CMK (cell line): ENCODE data around the gene CPN2.

Experiments
- DNase-seq: peaks from one replicate; pipeline ENCODE4 v3.0.0-alpha.2; 2010; ENCODE audit warnings: low read depth

Gene CPN2

DNA sequence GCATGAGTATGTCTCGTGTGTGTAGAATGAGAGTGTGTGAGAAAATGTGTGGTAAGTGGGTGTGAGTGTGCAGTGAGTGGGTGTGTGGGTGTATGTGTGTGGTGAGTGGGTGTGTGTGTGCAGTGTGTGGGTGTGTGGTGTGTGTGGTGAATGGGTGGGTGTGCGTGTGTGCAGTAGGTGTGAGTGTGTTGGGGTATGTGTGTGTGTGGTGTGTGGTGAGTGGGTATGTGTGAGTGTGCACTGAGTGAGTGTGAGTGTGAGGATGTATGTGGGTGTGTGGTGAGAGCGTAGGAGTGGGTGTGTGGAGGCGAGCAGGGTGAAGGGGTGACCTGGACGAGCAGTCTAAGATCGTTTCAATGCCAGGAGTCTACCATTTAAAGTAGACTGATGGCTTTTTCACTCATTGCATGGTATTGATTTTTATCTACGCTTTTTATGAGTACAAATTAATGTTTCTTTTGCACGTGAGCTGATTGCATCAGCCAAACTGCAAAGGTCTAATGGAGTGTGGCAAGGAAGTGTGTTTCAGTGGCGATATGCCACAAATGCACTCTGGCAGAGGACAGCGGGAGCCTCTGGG lies 1.6 kb upstream of the CPN2 start:
- DNase-seq: no peak

DNA sequence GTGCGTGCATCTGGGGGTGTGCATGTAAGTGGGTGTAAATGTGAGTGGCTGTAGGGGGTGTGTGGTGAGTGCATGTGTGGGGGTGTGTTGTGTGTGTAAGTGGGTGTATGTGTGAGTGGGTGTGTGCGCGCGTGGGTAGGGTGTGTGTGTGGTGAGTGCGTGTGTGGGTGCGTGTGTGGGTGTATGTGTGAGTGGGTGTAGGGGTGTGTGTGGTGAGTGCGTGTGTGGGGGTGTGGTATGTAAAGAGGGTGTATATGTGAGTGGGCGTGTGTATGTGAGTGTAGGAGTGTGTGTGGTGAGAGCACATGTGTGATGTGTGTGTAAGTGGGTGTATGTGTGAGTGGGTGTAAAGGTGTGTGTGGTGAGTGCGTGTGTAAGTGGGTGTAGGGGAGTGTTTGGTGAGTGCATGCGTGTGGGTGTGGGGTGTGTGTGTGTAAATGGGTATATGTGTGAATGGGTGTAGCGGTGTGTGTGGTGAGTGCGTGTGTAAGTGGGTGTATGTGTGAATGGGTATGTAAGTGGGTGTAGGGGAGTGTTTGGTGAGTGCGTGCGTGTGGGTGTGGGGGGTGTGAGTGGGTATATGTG lies 916 bp upstream of the CPN2 start:
- no peak for DNase-seq

DNA sequence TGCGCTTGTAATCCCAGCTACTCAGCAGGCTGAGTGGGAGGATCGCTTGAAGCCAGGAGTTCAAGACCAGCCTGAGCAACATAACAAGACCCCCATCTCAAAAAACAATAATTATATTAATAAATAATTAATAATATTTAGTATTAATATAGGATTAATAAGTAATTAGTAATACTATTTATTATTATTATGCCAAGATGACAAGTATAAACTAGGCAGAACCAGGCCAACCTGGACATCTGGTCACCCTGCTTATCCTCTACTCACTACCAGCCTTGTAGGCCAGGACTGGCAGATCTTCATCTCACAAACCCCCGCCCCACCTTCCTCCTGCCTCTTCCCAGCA lies 429 bp downstream of the CPN2 start:
- DNase-seq: no peak

DNA sequence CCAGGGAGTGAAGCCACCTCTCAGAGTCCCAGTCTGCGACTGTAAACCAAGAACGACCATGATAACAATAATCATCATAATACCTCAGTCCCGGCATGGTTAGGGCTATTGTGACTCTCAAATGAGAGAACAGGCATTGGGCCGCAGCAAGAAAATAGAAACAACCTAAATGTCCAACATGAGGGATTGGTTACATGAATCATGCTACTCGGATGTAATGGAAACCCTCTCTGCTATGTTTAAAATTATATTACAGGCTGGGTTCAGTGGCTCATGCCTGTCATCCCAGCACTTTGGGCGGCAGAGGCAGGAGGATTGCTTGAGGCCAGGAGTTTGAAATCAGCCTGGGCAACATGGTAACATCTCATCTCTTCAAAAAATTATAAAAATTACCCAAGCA lies 2.8 kb downstream of the CPN2 start:
- no peak for DNase-seq

DNA sequence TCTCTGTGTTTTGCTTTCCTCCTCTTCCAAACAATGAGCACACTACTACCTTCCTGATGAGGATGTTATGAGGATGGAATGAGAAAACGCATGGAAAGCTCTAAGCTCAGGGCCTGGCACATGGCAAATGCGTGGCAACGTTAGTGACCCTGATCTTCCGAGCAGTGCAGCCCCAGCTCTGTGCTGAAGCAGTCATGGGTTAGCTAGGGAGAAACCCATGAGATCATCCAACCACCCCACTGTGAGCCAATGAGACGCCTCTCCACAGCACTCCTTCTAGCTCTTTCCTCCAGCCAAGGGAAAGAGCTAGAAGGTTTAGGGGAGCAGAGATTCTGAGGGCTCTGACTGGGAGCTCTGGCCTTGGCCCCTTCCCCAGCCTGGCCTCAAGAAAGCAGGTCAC lies 4.5 kb downstream of the CPN2 start:
- DNase-seq: no peak

DNA sequence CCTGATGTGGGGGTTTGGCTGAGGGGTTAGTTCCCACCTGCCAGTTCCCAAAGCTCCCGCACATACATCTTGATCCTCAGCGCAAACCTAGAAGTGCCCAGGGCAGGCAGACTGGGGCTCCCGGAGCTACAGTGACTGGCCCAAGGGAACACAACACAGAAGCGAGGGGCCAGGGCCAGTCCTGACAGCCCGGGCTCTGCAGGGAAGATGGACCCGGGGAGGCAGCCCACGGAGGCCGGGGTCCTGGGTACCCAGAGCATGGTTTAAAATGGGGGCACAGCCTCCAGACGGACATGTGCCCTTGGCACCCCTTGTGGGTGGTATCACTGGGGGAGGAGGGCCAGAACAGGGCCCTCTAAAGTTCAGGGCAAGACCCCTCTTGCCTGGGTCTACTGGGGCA lies 5.1 kb downstream of the CPN2 start:
- no peak for DNase-seq

DNA sequence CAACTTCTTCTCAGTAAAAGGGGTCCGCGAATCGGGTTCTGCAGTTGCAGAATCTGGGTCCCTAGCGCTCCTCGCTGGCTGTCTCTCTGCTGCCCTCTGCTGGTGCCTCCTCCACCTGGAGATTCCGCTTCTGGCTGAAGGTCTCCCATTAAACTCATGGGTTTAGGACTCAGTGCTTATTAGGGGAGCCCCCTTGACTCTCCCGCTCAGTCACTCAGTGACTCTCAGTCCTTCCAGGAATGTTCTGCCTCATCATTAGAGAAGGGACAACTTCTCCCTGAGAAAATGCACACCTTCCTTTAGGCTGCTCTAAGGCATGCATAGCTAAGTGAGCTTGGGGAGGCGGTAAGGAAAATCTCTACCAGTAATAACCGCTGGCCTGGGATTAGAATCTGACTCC lies 7.1 kb downstream of the CPN2 start:
- no peak for DNase-seq

DNA sequence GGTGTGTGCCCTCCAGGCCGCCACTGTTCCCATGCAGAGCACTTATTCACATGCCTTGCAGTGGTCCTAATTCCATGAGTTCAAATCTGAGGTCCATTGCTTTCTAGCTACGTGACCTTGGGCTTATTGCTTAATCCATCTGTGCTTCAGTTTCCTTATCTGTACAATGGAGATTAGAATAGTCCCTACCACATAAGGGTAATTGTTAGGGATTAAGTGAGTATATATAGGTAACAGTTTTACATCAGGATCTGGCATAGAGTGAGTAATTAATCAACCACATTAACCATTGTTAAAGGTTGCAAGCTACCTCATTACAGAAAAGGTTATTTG lies 7.6 kb downstream of the CPN2 start:
- no peak for DNase-seq

DNA sequence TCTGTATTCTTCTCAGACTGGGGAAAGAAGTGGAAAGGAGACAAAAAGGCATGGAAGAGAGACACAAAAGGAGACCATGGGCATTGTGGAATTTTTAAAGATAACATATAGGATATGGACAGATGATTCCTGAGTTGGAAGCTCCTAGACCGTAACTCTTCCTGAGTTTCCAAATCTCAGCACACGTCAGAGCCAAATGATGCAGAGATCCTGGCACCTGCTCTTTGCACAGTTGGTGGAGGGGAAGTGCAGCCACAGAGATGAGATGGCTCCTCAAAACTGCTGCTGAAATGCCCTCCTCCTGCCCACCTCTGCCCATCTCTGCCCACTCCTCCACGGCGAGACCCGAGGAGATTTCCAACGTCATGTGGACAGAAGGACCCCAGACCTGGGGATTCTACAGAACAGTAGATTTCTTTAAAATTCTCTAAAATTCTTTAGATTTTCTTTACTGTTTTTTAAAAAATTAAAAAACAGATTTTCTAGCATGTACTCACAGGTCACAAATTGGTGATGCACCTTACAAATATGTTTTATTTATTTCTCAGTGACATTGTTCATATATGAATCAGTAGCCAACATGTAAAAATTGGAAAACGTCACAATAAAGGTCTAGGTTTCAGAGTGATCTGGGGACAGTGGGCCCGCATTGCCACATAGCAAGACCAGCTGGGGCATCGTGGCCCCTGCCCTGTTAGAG lies 8.1 kb downstream of the CPN2 start:
- DNase-seq: no peak

DNA sequence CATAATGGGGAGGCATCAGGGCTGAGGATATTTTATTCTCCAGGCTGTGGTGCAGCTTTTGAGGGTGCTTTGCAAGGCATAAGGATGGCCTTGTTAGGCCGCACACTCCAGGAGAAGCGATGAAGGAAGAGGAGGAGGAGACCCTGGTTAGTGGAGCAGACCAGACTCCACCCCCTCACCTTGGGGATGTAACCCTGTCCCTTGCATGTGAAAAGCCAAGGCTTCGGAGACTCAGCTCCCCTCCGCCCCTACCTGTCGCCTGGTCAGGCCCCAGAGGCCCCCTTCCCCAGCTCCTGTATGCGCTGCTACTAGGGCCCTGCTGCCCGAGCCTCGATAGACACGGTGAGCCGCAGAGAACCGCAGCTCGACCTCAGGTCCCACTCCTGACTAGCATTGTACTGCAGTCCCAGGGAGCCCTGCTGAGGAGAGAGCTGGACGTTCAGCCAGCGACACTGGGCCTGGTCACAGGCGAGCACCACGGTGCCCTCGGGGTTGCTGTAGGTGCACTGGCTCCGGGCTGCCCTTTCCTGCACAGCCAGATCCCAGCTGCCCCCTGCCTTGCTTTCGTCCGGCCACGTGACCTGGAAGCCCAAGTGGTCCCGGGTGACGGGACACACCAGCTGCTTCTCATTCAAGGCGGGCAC lies 10.2 kb downstream of the CPN2 start:
- no peak for DNase-seq

DNA sequence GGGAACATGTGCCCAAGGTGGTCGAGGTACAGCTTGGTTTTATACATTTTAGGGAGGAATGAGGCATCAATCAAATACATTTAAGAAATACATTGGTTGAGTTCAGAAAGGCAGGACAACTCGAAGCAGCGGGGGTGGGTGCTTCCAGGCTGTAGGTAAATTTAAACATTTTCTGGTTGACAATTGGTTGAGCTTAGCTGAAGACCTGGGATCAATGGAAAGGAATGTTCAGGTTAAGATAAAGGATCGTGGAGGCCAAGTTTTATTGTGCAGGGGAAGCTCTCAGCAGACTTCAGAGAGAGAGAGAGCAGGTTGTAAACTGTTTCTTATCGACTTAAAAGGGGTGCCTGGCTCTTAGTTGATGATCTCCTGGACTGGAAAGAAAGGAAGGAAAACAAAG lies 11.3 kb downstream of the CPN2 start:
- DNase-seq: no peak

DNA sequence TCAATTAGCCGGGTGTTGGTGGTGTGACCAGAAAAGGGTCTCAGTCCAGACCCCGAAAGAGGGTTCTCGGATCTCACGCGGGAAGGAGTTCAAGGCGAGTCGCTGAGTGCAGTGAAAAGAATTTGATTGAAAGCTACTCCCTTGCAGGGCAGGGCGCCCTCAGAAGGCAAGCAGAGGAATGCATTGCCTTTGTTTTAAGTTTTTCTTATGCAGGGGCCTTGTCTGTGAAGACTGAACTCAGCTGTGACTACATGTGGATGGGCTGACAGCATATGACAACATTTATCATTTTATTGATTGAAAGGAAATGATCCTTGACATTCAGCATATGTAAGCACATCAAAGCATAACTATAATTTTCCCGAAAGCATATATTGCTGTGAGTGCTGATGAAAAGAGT lies 11.8 kb downstream of the CPN2 start:
- no peak for DNase-seq

DNA sequence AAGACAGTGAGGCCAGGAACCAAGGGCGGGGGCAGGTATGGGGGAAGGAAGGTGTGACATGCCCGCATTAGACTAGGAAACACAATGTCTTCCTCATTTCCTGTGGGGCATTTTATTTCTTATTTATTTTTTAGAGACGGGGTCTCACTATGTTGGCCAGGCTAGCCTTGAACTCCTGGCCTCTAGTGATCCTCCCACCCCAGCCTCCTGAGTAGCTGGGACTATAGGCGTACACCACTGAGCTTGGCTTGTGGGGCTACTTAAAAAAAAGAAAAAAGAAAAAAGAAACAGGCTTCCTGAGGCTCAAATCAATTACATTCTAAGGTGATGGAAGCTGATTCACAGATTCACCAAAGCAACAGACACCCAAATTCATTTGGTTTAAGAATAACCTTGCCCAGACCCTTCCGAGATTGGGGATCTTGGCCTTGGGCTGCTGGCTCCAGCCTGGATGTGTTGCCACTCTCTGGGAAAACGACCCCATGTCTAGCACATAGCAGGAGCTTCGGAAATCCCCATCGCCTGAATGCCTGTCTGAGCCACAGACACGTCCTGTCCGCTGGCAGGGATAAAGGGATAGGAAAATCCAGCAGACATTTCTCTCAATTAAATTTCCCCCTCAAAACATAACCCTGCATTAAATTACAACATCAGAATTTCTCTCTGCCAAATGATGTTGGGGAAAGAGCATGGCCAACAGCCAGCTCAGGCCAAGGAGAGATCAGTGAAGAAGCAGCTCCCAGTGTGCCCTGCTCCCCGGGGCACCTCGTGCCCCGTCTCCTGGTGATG lies 13.0 kb downstream of the CPN2 start:
- DNase-seq: no peak

DNA sequence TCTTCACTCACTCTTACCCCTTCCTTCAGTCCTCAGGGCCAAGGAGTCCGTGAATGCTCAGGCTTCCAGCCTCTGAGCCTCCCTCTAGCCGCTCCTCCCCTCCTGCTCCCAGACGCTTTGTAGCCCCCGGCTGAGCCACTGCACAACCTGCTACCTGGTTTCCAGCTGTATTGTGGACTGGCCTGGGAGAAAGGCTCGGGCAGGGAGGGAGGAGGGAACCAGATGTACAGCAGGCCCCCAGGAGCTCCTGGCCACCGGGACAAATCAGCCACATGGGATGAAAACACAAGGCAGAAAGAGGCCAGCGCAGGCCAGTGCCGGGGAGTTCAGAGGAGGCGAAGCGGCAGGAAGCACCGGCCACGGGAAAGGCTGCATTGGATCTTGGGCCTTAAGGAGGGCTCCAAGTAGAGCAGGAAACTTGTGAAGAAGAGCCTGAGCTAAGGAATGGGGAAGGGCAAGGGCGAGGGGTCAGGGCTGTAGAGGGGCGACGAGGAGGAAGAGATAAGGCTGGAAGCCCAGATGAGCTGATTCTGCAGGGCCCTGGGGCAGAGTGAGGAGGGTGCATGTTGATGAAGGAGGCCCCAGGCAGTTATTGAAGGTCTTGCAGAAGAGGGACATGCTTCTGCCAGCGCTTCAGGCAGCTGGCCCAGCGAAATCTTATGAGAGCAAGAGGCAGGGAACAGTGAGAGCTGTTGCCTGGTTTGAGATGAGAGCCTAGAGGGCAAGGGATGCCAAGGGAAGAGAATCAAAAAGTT lies 14.3 kb downstream of the CPN2 start:
- DNase-seq: no peak

DNA sequence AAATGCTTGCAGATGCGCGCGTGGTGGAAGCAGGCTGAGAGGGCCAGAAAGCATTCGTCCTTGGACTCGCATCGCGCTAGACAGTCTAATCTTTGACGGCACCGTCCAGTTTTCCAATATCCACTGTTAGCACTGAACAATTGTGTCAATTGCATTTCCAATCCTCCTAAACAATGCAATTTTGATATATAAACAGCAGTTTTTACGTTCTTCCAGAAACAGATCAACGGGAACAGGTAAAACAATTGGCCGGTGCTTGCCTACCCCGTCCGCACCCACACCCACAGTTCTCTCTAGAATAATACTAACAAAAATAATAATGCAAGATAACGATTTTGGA lies 17.2 kb downstream of the CPN2 start:
- no peak for DNase-seq

DNA sequence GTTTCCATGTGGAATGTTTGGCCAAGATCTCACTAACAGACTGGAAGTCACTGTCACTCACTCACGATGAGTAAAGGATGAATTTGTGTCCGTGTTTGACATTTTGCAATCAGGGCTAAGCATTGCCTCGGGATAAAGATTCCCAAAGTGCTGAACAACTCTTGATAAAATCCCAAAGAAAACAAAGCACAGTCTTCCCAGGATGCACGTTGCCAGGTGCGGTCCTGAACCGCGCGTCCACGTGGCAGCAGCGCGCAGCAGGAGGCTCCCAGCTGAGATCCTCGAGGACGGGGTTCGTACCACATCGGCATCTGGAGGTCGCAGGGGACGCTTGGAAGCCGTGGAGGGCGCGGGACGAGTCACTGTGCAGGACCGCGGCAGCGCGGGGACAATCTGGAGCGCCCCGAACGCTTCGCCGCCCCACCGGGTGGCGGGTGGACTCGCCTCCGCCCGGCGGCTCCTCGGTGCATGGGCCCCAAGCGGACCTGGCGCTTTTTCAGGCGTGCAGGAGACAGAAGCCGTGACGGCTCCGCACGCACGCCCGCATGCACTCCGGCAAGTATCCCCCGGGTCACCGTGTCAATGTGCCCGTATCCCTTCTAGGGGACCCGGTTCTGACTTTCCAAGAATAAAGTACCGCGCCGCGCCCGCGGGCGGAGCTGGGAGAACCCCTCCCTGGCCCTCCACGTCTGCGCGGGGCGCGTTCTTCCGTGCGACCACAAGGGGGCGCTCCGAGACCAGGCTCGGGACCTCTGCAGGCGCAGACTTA lies 17.7 kb downstream of the CPN2 start:
- peak; percentile 56 for DNase-seq

DNA sequence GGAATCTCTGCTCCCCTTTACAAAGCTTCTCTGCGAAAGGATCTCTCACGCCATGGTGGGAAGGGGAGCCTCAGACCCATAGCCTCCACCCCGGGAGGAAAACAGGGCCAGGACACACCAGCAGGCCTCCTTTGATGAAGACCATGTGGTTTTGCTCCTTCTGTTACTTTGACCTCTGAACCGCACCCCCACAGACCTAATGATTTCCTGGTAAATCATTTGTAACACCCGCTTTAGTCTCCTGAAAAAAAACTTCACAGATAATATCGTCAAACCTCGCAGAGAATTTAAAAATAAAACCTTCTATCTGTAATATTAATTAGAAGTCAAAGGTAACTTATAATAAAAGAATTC lies 18.3 kb downstream of the CPN2 start:
- DNase-seq: no peak

DNA sequence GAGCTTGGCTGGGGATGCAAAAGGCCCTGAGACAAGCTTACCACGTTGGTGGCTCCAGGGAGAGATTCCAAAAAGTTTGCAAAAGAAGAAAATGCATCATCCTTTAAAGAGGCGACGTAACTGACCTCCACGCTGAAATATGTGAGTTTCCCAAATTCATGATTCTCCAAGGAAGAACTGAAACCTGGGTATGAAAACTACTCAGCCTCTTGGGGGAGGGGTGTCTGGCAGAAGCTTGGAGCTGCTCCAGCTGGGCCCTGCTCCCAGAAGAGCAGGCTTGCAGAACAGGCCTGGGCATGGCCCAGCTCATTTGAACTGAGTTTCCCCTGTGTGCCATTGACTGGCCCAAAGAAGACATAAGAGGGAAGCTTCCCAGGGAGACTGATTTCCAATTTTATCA lies 20.5 kb downstream of the CPN2 start:
- DNase-seq: no peak

DNA sequence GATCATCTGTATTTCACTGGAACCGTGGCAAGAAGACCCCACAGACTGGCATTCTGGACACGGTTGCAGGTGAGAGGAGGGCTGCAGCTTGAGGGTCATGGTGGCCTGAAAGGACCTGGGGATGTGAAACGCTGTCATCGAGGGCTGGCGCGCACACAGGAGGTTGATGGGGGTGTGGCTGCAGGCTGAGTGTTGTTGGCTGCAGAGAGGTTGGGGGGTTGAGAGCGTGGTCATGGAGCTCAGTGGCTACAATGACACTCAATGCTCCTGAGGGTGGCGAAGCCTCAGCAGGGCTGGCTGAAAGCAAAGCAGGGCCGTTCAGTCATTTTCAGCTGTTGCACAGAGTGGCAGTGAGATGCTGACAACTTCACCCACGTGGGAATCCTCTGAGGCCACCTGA lies 21.0 kb downstream of the CPN2 start:
- no peak for DNase-seq

DNA sequence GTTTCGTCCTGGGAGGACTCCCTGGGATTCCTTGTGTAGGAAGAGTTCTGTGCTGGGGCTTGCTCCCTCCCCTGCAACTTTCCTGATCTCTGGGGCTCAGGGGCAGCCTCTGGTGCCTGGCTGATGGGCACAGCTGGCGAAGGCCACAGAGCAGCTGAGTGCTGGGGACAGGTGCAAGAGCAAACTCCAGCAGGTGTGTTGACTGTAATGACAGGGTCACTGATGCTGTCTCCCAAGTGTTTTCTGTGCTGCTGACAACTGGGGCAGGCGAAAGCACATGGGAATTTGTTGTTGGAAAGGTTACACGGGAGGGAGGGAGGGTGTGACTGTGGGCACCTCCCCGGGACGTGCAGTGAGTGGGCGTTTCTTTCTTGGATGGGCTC lies 21.6 kb downstream of the CPN2 start:
- DNase-seq: no peak

DNA sequence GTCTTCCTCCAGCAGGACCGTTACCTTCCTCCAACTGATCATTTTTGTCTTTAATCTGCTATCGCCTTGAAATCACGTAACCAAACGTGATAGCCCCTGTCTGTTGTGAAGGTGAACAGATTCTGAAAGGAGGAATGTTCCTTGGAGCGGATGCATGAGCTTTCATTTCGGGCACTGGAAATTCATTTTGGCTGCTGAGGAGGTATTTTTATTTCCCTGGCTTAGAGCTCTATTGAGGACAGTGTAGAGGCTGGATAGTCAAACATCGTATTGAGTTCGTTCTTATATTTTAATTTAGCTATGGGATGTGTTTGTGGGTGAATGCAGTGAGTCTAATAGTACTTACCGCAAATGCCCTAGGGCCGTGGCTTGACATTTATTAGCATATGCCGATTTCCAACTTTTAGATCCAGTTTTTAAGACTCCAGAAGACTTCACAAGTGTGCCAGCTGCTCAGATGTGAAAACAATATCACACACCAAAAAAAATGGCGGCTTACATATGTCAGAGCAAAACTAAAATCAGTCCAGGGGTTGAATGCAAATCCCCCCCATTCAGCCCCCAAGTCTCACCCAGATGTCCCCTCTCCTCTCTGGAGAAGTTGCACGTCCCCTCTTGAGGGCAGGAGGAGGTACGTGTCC lies 22.1 kb downstream of the CPN2 start:
- no peak for DNase-seq
